ENCODE results near the gene OGT. TPM values are rescaled to one million over a fixed set of nuclear protein-coding genes. Genes with fewer than 3 reads are reported as not detected.
"Not testable (repeated sequence)": the region's sequence is repeated elsewhere in the genome, so short reads cannot be mapped to it uniquely, and the experiment has no call there.

Gene OGT
- total RNA-seq (2014; rRNA removed; shearing (Covaris generic); ENCODE audit: low replicate concordance) = 314 and 469 TPM in 2 replicates

DNA sequence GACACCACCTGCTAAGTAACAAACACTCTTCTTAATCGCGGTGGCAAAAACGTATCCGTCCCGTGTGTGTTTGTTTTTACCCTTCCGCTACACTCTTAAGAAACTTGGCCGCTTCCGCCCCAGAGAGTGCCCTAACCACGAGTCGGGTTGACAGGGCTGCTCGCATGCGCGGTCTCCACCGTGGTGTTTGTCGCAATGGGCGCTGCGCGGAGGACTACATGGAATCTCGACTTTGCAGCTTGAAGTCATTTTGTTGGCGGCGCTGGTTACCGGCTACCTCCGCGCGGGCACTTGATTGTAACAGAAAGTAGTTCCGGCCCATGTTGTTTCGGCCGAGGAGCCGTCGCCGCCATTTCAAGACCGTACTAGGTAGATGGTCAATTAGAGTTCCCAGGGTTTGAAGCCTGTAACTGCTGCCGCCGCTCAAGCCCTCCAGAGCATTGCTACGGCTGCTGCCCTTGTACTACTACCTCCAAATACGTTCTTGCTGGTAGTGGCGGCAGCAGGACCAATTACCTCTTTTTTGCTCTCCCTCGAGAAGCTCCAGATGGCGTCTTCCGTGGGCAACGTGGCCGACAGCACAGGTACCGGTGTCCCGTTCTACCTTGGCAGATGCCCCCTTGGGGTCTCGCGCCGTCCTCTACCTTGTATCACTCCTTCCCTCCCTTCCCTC, at the start of gene OGT:
OGT (plus strand) TSS at position 352 of the 673 bp plus-strand sequence; CDS start at position 548, 196 bp downstream.
- peak within 1 kb of the TSS; percentile 76 for H3K4me2 ChIP-seq (ENCODE audit: low read depth, low read length, poor library complexity, severe bottlenecking)
- H3K27me3 ChIP-seq (ENCODE audit: low read length) = no peaks in the 10 kb centered on the region
- peaks cover 13% of the 10 kb centered on the region; the same call in 1 of the 2 replicates for H3K36me3 ChIP-seq (ENCODE audit: insufficient read depth, low read length)
- H3K9me2 ChIP-seq (replicated peaks; ENCODE audit: insufficient read depth, low read length) = no peaks in the 10 kb centered on the region
- peak within 1 kb of the TSS; percentile 82 for H3K27ac ChIP-seq (ENCODE audit: low read length)
- DNase-seq = peak; percentile 98
- H4K20me1 ChIP-seq (ENCODE audit: insufficient read depth, low read depth, low read length) = peaks cover 27% of the 10 kb centered on the region
- peak within 1 kb of the TSS; percentile 91 for H3K9ac ChIP-seq (ENCODE audit: low read length)
- peak within 1 kb of the TSS; percentile 70 for H3K4me3 ChIP-seq (ENCODE audit: low read length)
- H3K9me3 ChIP-seq (ENCODE audit: low read length) = peaks cover 2% of the 10 kb centered on the region; the same call in 1 of the 2 replicates
- H2AFZ ChIP-seq (ENCODE audit: low read length) = peak within 1 kb of the TSS; percentile 51
- peaks cover 35% of the 10 kb centered on the region for H3K4me1 ChIP-seq (ENCODE audit: low read length)
- peaks cover 49% of the 10 kb centered on the region for H3K79me2 ChIP-seq (ENCODE audit: low read length)

DNA sequence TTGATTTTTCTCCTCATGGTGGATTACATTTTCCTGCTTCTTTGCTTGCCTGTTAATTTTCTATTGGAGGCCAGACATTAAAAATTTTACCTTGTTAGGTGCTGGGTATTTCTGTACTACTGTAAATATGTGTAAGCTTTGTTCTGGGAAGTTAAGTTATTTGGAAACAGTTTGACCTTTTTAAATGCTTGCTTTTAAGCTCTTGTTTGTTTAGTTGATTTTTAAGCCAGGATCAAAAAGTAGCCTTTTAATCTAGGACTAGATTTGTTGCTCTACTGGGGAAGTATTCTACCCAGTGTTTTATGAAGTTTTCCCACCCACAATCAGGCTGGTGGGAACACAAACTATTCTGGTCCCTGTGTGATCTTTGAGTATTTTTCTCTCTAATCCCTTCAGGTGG, 45.1 kb upstream of the OGT start:
- no peak overlapping the region for H2AFZ ChIP-seq (ENCODE audit: low read length)
- H3K9me2 ChIP-seq (replicated peaks; ENCODE audit: insufficient read depth, low read length) = no peaks in the 10 kb centered on the region
- H3K4me3 ChIP-seq (ENCODE audit: low read length) = no peak overlapping the region
- H3K4me1 ChIP-seq (ENCODE audit: low read length) = peaks cover 8% of the 10 kb centered on the region
- H4K20me1 ChIP-seq (ENCODE audit: insufficient read depth, low read depth, low read length) = no peaks in the 10 kb centered on the region
- H3K9ac ChIP-seq (ENCODE audit: low read length) = no peak overlapping the region
- no peaks in the 10 kb centered on the region for H3K27me3 ChIP-seq (ENCODE audit: low read length)
- H3K36me3 ChIP-seq (ENCODE audit: insufficient read depth, low read length) = no peaks in the 10 kb centered on the region
- DNase-seq = no peak
- no peak overlapping the region for H3K4me2 ChIP-seq (ENCODE audit: low read depth, low read length, poor library complexity, severe bottlenecking)
- no peaks in the 10 kb centered on the region for H3K79me2 ChIP-seq (ENCODE audit: low read length)
- H3K9me3 ChIP-seq (ENCODE audit: low read length) = no peaks in the 10 kb centered on the region
- H3K27ac ChIP-seq (ENCODE audit: low read length) = no peak overlapping the region

DNA sequence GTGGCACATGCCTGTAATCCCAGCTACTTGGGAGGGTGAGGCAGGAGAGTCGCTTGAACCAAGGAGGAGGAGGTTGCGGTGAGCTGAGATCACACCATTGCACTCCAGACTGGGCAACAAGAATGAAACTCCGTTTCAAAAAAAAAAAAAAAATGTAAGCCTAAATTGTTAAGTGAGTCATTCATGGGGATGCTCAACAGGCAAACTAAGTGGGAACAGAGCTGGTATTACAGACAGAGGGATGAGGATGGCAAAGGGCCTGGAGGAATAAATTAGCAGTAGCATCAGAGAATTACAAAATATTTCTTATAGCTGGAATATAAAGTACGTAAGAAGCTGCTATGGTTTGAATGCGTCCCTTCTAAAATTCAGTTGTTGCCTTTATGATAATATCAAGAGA, 43.4 kb upstream of the OGT start:
- peaks cover 8% of the 10 kb centered on the region for H3K4me1 ChIP-seq (ENCODE audit: low read length)
- H3K9me3 ChIP-seq (ENCODE audit: low read length) = no peaks in the 10 kb centered on the region
- H3K9ac ChIP-seq (ENCODE audit: low read length) = no peak overlapping the region
- H3K4me2 ChIP-seq (ENCODE audit: low read depth, low read length, poor library complexity, severe bottlenecking) = no peak overlapping the region
- H3K27me3 ChIP-seq (ENCODE audit: low read length) = no peaks in the 10 kb centered on the region
- no peaks in the 10 kb centered on the region for H4K20me1 ChIP-seq (ENCODE audit: insufficient read depth, low read depth, low read length)
- H3K9me2 ChIP-seq (replicated peaks; ENCODE audit: insufficient read depth, low read length) = no peaks in the 10 kb centered on the region
- no peak overlapping the region for H3K4me3 ChIP-seq (ENCODE audit: low read length)
- no peak overlapping the region for H3K27ac ChIP-seq (ENCODE audit: low read length)
- no peaks in the 10 kb centered on the region for H3K79me2 ChIP-seq (ENCODE audit: low read length)
- DNase-seq = no peak
- H3K36me3 ChIP-seq (ENCODE audit: insufficient read depth, low read length) = no peaks in the 10 kb centered on the region
- H2AFZ ChIP-seq (ENCODE audit: low read length) = no peak overlapping the region

DNA sequence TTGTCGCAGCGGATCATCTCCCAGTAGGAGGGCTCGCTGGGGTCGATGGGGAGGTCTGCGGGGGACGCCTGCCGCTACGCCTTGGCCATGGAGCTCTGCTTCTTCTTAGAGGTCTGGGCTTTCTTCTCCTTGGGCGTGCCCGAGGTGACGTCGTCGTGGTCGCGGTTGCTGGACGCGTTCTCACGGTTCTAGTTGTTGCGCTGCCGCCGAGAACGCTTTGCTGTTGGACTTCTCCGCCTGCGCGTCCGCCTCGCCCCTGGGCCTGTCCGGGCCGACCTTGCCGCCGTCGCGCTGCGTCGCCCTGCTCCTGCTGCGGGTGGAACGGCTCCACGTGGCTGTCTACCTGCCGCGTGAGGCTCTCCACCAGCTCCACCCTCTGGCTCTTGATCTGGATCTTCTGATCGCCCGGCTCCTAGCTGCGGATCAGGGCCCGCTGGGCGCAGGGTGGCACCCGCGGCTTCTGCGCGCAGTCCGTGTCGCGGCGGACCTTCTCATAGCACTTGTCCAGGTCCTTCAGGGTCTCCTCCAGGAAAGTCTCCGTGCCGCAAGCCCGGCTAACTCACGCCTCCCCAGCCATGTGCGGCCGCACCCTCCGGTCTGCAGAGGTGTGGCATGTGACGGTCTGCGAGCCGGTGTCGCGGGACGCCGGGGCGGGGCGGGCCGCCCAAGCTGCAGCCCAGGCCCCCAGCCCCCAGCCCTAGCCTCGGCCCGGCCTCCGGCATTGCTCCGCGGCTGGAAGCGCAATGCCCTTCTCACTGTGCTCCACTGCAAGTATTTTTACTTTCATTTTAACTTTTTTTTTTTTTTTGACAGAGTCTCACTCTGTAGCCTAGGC, 40.5 kb upstream of the OGT start:
- H3K4me3 ChIP-seq (ENCODE audit: low read length) = no peak overlapping the region

DNA sequence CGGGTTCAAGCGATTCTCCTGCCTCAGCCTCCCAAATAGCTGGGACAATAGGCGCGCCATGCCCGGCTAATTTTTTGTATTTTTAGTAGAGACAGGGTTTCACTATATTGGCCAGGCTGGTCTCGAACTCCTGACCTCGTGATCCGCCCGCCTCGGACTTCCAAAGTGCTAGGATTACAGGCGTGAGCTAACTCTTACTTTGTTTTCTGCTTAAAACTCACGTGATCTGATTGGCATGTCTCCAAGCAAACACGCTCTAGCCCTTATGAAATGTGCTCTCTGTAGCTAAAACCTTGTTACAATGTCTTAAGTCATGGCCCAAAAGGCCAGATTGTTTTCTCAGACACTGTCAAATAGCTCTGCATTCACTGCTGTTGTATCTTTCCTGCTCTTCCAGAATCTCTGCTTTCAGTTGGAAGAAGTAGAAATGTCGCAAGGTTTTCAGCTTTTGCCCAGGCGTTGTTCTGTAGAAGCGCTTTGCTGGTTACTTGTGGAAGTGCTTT, 39.7 kb upstream of the OGT start:
- Histone ChIP-seq H3K79me2 (ENCODE audit: low read length) (no peaks in the 10 kb centered on the region), H3K4me3 (ENCODE audit: low read length) (no peak overlapping the region), H3K9ac (ENCODE audit: low read length) (no peak overlapping the region), H3K9me3 (ENCODE audit: low read length) (no peaks in the 10 kb centered on the region), H3K9me2 (replicated peaks; ENCODE audit: insufficient read depth, low read length) (no peaks in the 10 kb centered on the region), H3K4me2 (ENCODE audit: low read depth, low read length, poor library complexity, severe bottlenecking) (no peak overlapping the region), H4K20me1 (ENCODE audit: insufficient read depth, low read depth, low read length) (no peaks in the 10 kb centered on the region), H3K27me3 (ENCODE audit: low read length) (no peaks in the 10 kb centered on the region), H2AFZ (ENCODE audit: low read length) (no peak overlapping the region), H3K36me3 (ENCODE audit: insufficient read depth, low read length) (no peaks in the 10 kb centered on the region), H3K27ac (ENCODE audit: low read length) (no peak overlapping the region), H3K4me1 (ENCODE audit: low read length) (no peaks in the 10 kb centered on the region)
- no peak for DNase-seq

More for the DNA sequence above, 40.5 kb upstream of the OGT start:
- Histone ChIP-seq H3K27ac (ENCODE audit: low read length) (no peak overlapping the region), H2AFZ (ENCODE audit: low read length) (no peak overlapping the region), H4K20me1 (ENCODE audit: insufficient read depth, low read depth, low read length) (no peaks in the 10 kb centered on the region), H3K9ac (ENCODE audit: low read length) (no peak overlapping the region), H3K36me3 (ENCODE audit: insufficient read depth, low read length) (no peaks in the 10 kb centered on the region), H3K4me1 (ENCODE audit: low read length) (no peaks in the 10 kb centered on the region), H3K9me3 (ENCODE audit: low read length) (no peaks in the 10 kb centered on the region), H3K9me2 (replicated peaks; ENCODE audit: insufficient read depth, low read length) (no peaks in the 10 kb centered on the region), H3K79me2 (ENCODE audit: low read length) (no peaks in the 10 kb centered on the region), H3K27me3 (ENCODE audit: low read length) (no peaks in the 10 kb centered on the region), H3K4me2 (ENCODE audit: low read depth, low read length, poor library complexity, severe bottlenecking) (no peak overlapping the region)
- DNase-seq = peak; percentile 5

DNA sequence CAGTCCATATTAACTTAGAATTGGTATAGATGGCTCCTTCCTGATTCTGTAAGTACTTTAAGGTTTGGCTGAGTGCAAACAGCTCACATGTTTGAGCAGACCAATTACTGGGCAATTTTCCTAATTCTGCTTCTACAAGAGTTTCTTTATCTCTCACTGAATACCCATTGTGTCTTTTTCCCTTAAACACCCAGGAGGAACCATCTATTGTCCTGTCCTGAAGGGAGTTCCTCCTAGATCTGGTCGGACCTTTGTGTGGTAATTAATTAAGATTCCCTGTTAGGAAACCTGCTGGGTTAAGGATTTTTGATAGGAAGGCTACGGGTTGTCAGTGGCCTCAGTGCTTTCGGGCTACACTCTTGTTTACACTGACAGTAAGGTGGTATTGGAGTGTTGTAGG, 36.9 kb upstream of the OGT start:
- not testable (repeated sequence) for H3K27ac ChIP-seq (ENCODE audit: low read length); H4K20me1 ChIP-seq (ENCODE audit: insufficient read depth, low read depth, low read length); H3K9me2 ChIP-seq (replicated peaks; ENCODE audit: insufficient read depth, low read length); H3K27me3 ChIP-seq (ENCODE audit: low read length); H3K36me3 ChIP-seq (ENCODE audit: insufficient read depth, low read length); H3K9ac ChIP-seq (ENCODE audit: low read length); H3K4me3 ChIP-seq (ENCODE audit: low read length); H3K79me2 ChIP-seq (ENCODE audit: low read length); H2AFZ ChIP-seq (ENCODE audit: low read length); H3K9me3 ChIP-seq (ENCODE audit: low read length); H3K4me2 ChIP-seq (ENCODE audit: low read depth, low read length, poor library complexity, severe bottlenecking); H3K4me1 ChIP-seq (ENCODE audit: low read length)
- peak; percentile 14 for DNase-seq

DNA sequence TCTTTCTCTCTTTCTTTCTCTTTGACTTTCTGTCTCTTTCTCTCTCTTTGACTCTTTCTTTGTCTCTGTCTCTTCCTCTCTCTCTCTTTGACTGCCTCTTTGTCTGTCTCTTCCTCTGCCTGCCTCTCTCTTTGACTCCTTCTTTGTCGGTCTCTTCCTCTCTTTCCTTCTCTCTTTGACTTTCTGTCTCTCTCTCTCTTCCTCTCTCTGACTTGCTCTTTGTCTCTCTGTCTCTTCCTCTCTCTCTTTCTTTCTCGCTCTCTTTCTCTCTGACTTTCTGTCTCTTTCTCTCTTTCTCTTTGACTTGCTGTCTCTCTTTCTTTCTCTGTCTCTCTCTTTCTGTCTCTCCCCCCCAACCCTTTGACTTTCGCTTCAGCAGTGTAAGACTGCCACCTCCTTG, 36.4 kb upstream of the OGT start:
- H2AFZ ChIP-seq (ENCODE audit: low read length) = no peak overlapping the region
- no peaks in the 10 kb centered on the region for H3K79me2 ChIP-seq (ENCODE audit: low read length)
- H3K27ac ChIP-seq (ENCODE audit: low read length) = no peak overlapping the region
- H3K9me3 ChIP-seq (ENCODE audit: low read length) = no peaks in the 10 kb centered on the region
- no peak overlapping the region for H3K4me2 ChIP-seq (ENCODE audit: low read depth, low read length, poor library complexity, severe bottlenecking)
- H3K9me2 ChIP-seq (replicated peaks; ENCODE audit: insufficient read depth, low read length) = no peaks in the 10 kb centered on the region
- no peaks in the 10 kb centered on the region for H4K20me1 ChIP-seq (ENCODE audit: insufficient read depth, low read depth, low read length)
- H3K4me3 ChIP-seq (ENCODE audit: low read length) = no peak overlapping the region
- H3K4me1 ChIP-seq (ENCODE audit: low read length) = no peaks in the 10 kb centered on the region
- H3K36me3 ChIP-seq (ENCODE audit: insufficient read depth, low read length) = no peaks in the 10 kb centered on the region
- H3K27me3 ChIP-seq (ENCODE audit: low read length) = no peaks in the 10 kb centered on the region
- peak; percentile 4 for DNase-seq
- no peak overlapping the region for H3K9ac ChIP-seq (ENCODE audit: low read length)

DNA sequence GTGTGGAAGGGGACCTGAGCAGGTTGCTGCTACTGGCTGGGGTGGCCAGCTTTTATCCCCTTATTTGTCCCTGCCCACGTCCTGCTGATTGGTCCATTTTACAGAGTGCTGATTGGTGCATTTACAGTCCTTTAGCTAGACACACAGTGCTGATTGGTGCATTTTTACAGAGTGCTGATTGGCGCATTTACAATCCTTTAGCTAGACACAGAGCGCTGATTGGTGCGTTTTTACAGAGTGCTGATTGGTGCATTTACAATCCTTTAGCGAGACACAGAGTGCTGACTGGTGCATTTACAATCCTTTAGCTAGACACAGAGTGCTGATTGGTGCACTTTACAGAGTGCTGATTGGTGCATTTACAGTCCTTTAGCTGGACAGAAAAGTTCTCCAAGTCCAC, 30.8 kb upstream of the OGT start:
- not testable (repeated sequence) for H3K79me2 ChIP-seq (ENCODE audit: low read length); H3K9me2 ChIP-seq (replicated peaks; ENCODE audit: insufficient read depth, low read length); H3K4me2 ChIP-seq (ENCODE audit: low read depth, low read length, poor library complexity, severe bottlenecking); DNase-seq; H3K27ac ChIP-seq (ENCODE audit: low read length); H3K9ac ChIP-seq (ENCODE audit: low read length); H2AFZ ChIP-seq (ENCODE audit: low read length); H3K4me1 ChIP-seq (ENCODE audit: low read length); H3K9me3 ChIP-seq (ENCODE audit: low read length); H3K4me3 ChIP-seq (ENCODE audit: low read length); H4K20me1 ChIP-seq (ENCODE audit: insufficient read depth, low read depth, low read length); H3K36me3 ChIP-seq (ENCODE audit: insufficient read depth, low read length); H3K27me3 ChIP-seq (ENCODE audit: low read length)

Data from Karpas-422 (cell line).